Measurements from ENCODE around the gene OXGR1. TPM values are rescaled to one million over a fixed set of nuclear protein-coding genes. Genes with fewer than 3 reads are reported as not detected.

The OXGR1 gene
- total RNA-seq, 4 donors from 2014 or later, result 0.17 to 5.5 (median 1.2) TPM

DNA sequence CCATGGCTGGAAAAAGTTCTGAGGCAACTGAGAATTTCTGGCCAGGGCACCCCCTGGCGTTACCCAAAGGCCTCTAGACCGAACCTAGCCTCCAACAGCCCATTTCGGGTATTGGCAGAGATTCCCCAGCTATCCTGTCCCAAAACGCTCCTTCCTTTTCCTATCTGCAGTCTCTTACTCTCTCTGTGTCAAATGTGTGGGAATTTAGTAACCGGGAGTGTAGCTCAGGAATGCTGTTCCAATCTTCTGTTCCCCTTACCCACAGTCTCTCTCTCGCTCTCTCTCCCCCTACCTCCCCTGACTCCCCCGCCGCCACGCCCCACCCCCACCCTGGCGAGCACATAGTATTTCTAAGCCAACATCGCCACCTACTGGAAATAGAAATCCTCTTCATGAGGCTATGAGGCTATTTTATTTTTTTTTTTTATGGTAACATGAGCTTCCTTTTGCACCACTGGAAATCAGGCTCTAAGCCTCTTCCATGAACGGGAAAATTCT is 27.0 kb downstream of the OXGR1 start:
- Histone ChIP-seq H3K4me1 (no peaks in the 10 kb centered on the region), H3K27me3 (no peaks in the 10 kb centered on the region), H3K27ac (replicated peaks in 1 of 4) (no peak overlapping the region), H3K4me3 (no peak overlapping the region), H3K9me3 (peaks cover 0 to 28% (median 25%) of the 10 kb centered on the region in 4 donors), H3K36me3 (no peaks in the 10 kb centered on the region)
- TF ChIP-seq, protein P1, sequence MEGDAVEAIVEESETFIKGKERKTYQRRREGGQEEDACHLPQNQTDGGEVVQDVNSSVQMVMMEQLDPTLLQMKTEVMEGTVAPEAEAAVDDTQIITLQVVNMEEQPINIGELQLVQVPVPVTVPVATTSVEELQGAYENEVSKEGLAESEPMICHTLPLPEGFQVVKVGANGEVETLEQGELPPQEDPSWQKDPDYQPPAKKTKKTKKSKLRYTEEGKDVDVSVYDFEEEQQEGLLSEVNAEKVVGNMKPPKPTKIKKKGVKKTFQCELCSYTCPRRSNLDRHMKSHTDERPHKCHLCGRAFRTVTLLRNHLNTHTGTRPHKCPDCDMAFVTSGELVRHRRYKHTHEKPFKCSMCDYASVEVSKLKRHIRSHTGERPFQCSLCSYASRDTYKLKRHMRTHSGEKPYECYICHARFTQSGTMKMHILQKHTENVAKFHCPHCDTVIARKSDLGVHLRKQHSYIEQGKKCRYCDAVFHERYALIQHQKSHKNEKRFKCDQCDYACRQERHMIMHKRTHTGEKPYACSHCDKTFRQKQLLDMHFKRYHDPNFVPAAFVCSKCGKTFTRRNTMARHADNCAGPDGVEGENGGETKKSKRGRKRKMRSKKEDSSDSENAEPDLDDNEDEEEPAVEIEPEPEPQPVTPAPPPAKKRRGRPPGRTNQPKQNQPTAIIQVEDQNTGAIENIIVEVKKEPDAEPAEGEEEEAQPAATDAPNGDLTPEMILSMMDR (IDR thresholded peaks at IDR 0.05), result no peak
- TF ChIP-seq POLR2A (IDR thresholded peaks at IDR 0.05; ENCODE audit: low read depth), result no peak
- TF ChIP-seq EP300 (IDR thresholded peaks at IDR 0.05), result no peak
- no peak for TF ChIP-seq POLR2AphosphoS5 (IDR thresholded peaks at IDR 0.05)
- intact Hi-C loops (cut with DNase I), result no loop called here
- 84% methylated on average over 12 of the region's 12 CpGs for WGBS
- no peak for DNase-seq (ENCODE audit: extremely low spot score)

DNA sequence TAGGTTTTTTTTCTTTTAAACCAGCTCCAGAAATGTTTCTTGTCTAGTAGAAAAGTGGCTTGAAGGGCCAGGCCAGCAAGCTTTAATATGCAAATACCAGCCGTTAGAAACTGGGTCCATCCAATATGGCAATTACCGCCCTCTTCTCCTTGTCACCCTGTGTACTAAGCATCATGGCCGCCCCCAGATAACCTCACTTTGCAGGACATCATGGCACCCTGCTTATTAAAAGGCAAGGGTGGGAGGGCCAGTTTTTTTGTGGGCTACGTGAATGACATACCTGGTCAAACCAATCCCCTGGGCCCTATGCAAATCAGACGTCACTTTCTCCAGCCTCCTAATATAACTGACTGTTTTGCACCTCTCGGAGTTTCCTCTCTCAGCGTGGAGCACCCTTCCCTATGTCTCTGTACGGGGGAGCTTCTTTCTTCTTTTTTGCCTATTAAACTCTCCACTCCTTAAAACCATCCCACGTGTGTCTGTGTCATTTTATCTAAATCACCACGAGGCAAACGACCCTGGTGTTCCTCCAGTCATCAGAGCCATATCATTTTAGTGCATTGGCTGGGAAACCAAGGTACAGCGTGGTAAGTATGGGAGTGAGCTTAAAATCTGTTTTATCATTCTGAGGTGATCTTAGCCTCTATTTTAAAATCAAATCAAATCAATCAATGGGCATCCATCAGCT is 27.7 kb downstream of the OXGR1 start:
- no peaks in the 10 kb centered on the region for H3K27me3 ChIP-seq
- intact Hi-C loops (cut with DNase I), result no loop called here
- no peak overlapping the region for H3K4me3 ChIP-seq
- no peak for DNase-seq (ENCODE audit: extremely low spot score)
- H3K27ac ChIP-seq (replicated peaks in 1 of 4), result no peak overlapping the region
- no peaks in the 10 kb centered on the region for H3K36me3 ChIP-seq
- no peaks in the 10 kb centered on the region for H3K4me1 ChIP-seq
- TF ChIP-seq POLR2A (IDR thresholded peaks at IDR 0.05; ENCODE audit: low read depth) (no peak), EP300 (IDR thresholded peaks at IDR 0.05) (no peak), POLR2AphosphoS5 (IDR thresholded peaks at IDR 0.05) (no peak)
- H3K9me3 ChIP-seq, result peaks cover 0 to 28% (median 25%) of the 10 kb centered on the region in 4 donors
- 94% methylated on average over 12 of the region's 12 CpGs for WGBS

DNA sequence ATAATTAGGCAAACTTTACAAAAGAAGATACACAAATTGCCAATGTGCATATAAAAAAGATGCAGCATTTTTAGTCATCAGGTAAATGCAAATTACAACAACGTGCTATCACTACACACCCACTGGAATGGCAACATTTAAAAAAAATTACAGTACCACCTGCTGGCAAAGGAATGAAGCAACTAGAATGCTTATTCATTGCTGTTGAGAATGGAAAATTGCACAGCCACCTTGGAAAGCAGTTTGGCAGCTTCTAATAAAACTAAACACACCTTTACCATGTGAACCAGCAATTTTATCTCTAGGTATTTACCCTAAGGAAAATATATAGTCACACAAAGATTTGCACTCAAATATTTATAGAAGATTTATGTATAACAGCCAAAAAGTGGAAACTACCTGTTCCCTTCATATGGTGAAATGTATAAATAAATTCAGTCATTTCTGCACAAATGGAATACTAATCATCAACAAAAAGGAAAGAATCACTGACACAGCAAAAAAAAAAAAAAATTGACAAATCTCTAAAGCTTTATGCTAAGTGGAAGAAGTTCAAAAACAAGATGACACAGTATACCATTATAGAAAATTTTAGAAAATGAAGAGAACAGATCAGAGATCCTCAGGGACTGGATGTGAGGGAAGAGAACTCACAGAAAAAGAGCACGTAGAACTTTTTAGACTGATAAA is 30.3 kb downstream of the OXGR1 start:
- TF ChIP-seq POLR2A (IDR thresholded peaks at IDR 0.05; ENCODE audit: low read depth), result no peak
- TF ChIP-seq, protein P1 (IDR thresholded peaks at IDR 0.05), result no peak
- no peak for TF ChIP-seq POLR2AphosphoS5 (IDR thresholded peaks at IDR 0.05)
- TF ChIP-seq EP300 (IDR thresholded peaks at IDR 0.05), result no peak
- Histone ChIP-seq H3K27me3 (no peaks in the 10 kb centered on the region), H3K4me3 (no peak overlapping the region), H3K36me3 (no peaks in the 10 kb centered on the region), H3K27ac (replicated peaks in 1 of 4) (no peak overlapping the region), H3K4me1 (no peaks in the 10 kb centered on the region), H3K9me3 (peaks cover 0 to 26% (median 18%) of the 10 kb centered on the region in 4 donors)
- intact Hi-C loops (cut with DNase I), result no loop called here
- 80% methylated on average over 2 of the region's 2 CpGs for WGBS
- DNase-seq (ENCODE audit: extremely low spot score), result no peak

DNA sequence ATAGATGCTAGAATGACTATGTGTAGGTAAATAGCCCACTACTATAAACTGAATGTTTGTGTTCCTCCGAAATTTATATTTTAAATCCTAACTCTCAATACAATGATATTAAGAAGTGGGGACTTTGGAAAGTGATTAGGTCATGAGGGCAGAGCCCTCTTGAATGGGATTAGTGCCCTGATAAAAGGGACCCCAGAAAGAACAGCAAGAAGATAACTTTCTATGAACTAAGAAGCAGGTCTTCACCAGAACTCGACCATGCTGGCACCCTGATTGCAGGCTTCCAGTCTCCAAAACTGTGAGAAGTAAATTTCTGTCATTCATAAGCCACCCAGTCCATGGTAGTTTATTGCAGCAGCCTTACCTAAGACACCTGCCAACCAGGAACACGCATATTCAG is 33.9 kb downstream of the OXGR1 start:
- no peaks in the 10 kb centered on the region for H3K27me3 ChIP-seq
- H3K9me3 ChIP-seq, result no peaks in the 10 kb centered on the region
- 86% methylated on average over 3 of the region's 3 CpGs for WGBS
- no peak overlapping the region for H3K27ac ChIP-seq (replicated peaks in 1 of 4)
- H3K36me3 ChIP-seq, result no peaks in the 10 kb centered on the region
- intact Hi-C loops (cut with DNase I), result no loop called here
- TF ChIP-seq POLR2A (IDR thresholded peaks at IDR 0.05; ENCODE audit: low read depth) (no peak), EP300 (IDR thresholded peaks at IDR 0.05) (no peak), POLR2AphosphoS5 (IDR thresholded peaks at IDR 0.05) (no peak)
- TF ChIP-seq, protein P1 (IDR thresholded peaks at IDR 0.05), result no peak
- DNase-seq (ENCODE audit: extremely low spot score), result no peak
- no peak overlapping the region for H3K4me3 ChIP-seq
- no peaks in the 10 kb centered on the region for H3K4me1 ChIP-seq

DNA sequence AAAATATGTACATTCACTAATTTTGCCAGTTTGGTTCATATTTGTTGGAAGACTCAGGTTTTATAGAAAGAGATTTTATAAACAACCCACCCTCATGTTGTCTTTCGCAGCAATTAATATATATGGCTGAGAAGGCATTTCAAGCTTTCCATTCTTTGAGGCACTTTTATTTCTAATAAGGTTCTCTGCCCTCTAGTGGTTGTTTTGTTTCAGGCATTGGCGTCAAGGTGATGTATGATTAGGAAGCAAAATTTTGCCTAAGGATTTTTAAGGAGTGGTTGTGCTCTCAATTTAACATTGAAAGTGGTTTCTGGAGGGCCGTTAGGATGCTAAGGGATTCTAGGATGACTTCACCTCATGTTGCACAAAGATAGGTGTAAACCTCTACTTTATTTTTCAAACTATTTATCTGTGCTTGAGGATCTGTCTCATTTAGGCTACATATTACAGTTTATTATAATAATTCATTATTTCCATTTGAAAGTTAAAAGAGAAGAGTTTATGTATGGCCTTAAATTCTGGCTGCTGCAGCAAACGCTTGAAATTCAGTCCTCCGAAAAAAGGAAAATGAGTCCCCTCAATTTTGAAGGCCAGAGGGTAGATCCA is 35.9 kb downstream of the OXGR1 start:
- no peaks in the 10 kb centered on the region for H3K36me3 ChIP-seq
- H3K4me3 ChIP-seq, result no peak overlapping the region
- no peaks in the 10 kb centered on the region for H3K27me3 ChIP-seq
- TF ChIP-seq EP300 (IDR thresholded peaks at IDR 0.05), result no peak
- TF ChIP-seq, protein P1 (IDR thresholded peaks at IDR 0.05), result peak; percentile 50 to 77 (median 66)
- DNase-seq (ENCODE audit: extremely low spot score), result no peak
- intact Hi-C loops (cut with DNase I), result no loop called here
- H3K9me3 ChIP-seq, result no peaks in the 10 kb centered on the region
- WGBS, result 51% methylated on average over 5 of the region's 5 CpGs
- no peaks in the 10 kb centered on the region for H3K4me1 ChIP-seq
- no peak overlapping the region for H3K27ac ChIP-seq (replicated peaks in 1 of 4)

Data from esophagus muscularis mucosa (tissue), 4 donors.